B cell (primary cell): Measurements from ENCODE around the gene IL11. TPM values are rescaled to one million over a fixed set of nuclear protein-coding genes. Genes with fewer than 3 reads are reported as not detected.

Experiments used
- ATAC-seq: fragments of 200-7000 bp; cut with Tn5 transposase; one replicate; pipeline ENCODE4 v1.10.0; 2021; ENCODE audit warnings: low read depth, mild to moderate bottlenecking, moderate number of reproducible peaks, moderate library complexity
- CTCF ChIA-PET: fragments of 350-600 bp; sonication (Branson Sonifier 250); formaldehyde crosslinking; loops from one replicate; lab custom pipeline; 2021; ENCODE audit warnings: antibody characterized with exemption, inconsistent platforms; lab: Charles Lee
- POLR2A ChIA-PET: fragments of 350-600 bp; sonication (Branson Sonifier 250); formaldehyde crosslinking; loops from one replicate; lab custom pipeline; 2021; ENCODE audit warnings: antibody characterized with exemption; lab: Charles Lee
- DNase-seq: peaks from one replicate; pipeline ENCODE4 v3.0.0; 2013
- H2AFZ ChIP-seq: 2 replicates; pipeline ENCODE4 v1.6.1; 2012; ENCODE audit warnings: mild to moderate bottlenecking, low read depth, low read length; ENCODE audit not compliant: insufficient read depth, poor library complexity, severe bottlenecking
- H3K27ac ChIP-seq, 2 donors: 1 replicate in 1 of 2; 2 replicates in 1 of 2; pipeline ENCODE4 v1.5.1; 2012 to 2013; ENCODE audit warnings: low read length in 2 of 2, mild to moderate bottlenecking in 2 of 2, moderate library complexity in 1 of 2
- H3K27me3 ChIP-seq, 4 experiments: fragments of 200-600 bp in 1 of 4; sonication (generic) in 1 of 4; replicated peaks in 1 of 4; 1 replicate in 2 of 4; 2 replicates in 2 of 4; pipeline versions ENCODE4 v1.6.1 to v1.7.0; 2013 to 2016; ENCODE audit warnings: low read length in 3 of 4, mild to moderate bottlenecking in 2 of 4, mixed read lengths in 1 of 4, moderate library complexity in 1 of 4; ENCODE audit not compliant: insufficient read depth in 4 of 4, control insufficient read depth in 3 of 4; ENCODE audit errors: control extremely low read depth in 1 of 4
- H3K36me3 ChIP-seq, 2 experiments: replicated peaks in 1 of 2; 1 replicate in 1 of 2; 2 replicates in 1 of 2; pipeline versions ENCODE4 v1.6.1 to v1.7.1; 2013; ENCODE audit warnings: low read length in 1 of 2; ENCODE audit not compliant: insufficient read depth in 2 of 2, control insufficient read depth in 1 of 2; ENCODE audit errors: control extremely low read depth in 1 of 2, extremely low read depth in 1 of 2
- H3K4me1 ChIP-seq, 2 donors: fragments of 200-600 bp in 1 of 2; sonication (generic) in 1 of 2; 1 replicate in 1 of 2; 2 replicates in 1 of 2; pipeline versions ENCODE4 v1.5.1 to v1.6.1; 2013 to 2017; ENCODE audit warnings: low read length in 2 of 2; ENCODE audit not compliant: control insufficient read depth in 2 of 2, insufficient read depth in 2 of 2
- H3K4me2 ChIP-seq: replicated peaks from 2 replicates; pipeline ENCODE3; 2012; ENCODE audit warnings: mild to moderate bottlenecking, low read depth, low read length; ENCODE audit not compliant: poor library complexity, severe bottlenecking
- H3K4me3 ChIP-seq, 5 experiments: fragments of 200-600 bp in 1 of 5; sonication (generic) in 1 of 5; 1 replicate in 3 of 5; 2 replicates in 2 of 5; pipeline versions ENCODE4 v1.5.1 to v1.7.0; 2011 to 2016; ENCODE audit warnings: low read length in 4 of 5, mild to moderate bottlenecking in 4 of 5, low read depth in 2 of 5, control low read depth in 1 of 5, moderate library complexity in 1 of 5; ENCODE audit not compliant: insufficient read depth in 1 of 5; ENCODE audit errors: control extremely low read depth in 1 of 5, extremely low read depth in 1 of 5
- H3K79me2 ChIP-seq: fragments of 200-600 bp; sonication (generic); one replicate; pipeline ENCODE4 v1.6.0; 2016; ENCODE audit warnings: low read length; ENCODE audit not compliant: control insufficient read depth, insufficient read depth
- H3K9ac ChIP-seq: fragments of 200-600 bp; sonication (generic); 2 replicates; pipeline ENCODE4 v1.6.1; 2017; ENCODE audit warnings: mild to moderate bottlenecking, low read length, moderate library complexity
- H3K9me3 ChIP-seq, 3 donors: one replicate each; pipeline versions ENCODE4 v1.6.1 to v1.7.1; 2013; ENCODE audit warnings: low read length in 2 of 3; ENCODE audit not compliant: control insufficient read depth in 2 of 3, insufficient read depth in 1 of 3; ENCODE audit errors: control extremely low read depth in 1 of 3
- H4K20me1 ChIP-seq: 2 replicates; pipeline ENCODE4 v1.6.0; 2012; ENCODE audit warnings: mild to moderate bottlenecking, low read length; ENCODE audit not compliant: insufficient read depth, control insufficient read depth, poor library complexity, severe bottlenecking
- H3K27ac Mint-ChIP-seq: one replicate; pipeline ENCODE4 v1.8.0; 2021; ENCODE audit warnings: mixed read lengths
- H3K27me3 Mint-ChIP-seq: one replicate; pipeline ENCODE4 v1.8.0; 2021; ENCODE audit warnings: mixed read lengths
- H3K4me1 Mint-ChIP-seq: one replicate; pipeline ENCODE4 v1.8.0; 2021; ENCODE audit warnings: mixed read lengths
- H3K4me3 Mint-ChIP-seq: one replicate; pipeline ENCODE4 v1.8.0; 2021; ENCODE audit warnings: mixed read lengths
- H3K9me3 Mint-ChIP-seq: one replicate; pipeline ENCODE4 v1.8.0; 2022; ENCODE audit warnings: mixed read lengths; ENCODE audit not compliant: insufficient read depth
- EZH2 ChIP-seq: IDR thresholded peaks from 2 replicates; pipeline ENCODE4 v1.6.1; 2012; ENCODE audit warnings: borderline replicate concordance, low read depth, mild to moderate bottlenecking, moderate library complexity, low read length; ENCODE audit not compliant: insufficient read depth, poor library complexity, severe bottlenecking
- WGBS: methylation state at CpG from one replicate; pipeline ENCODE4 v1.1.5; 2013; ENCODE audit warnings: missing lambda C conversion rate; ENCODE audit not compliant: insufficient coverage; 5-methylcytosine and 5-hydroxymethylcytosine counted together
- intact Hi-C: fragments of 100-400 bp; cut with micrococcal nuclease; formaldehyde crosslinking; loops from one replicate; pipeline ENCODE4 v1.10.0; 2022
- polyA plus RNA-seq: library from polyadenylated mRNA; depleted of rRNA; stranded (reverse); fragments of >200 nt; gene quantifications from 2 replicates; pipeline ENCODE4 v1.2.3, GENCODE V29; 2012
- total RNA-seq, 2 donors: library from RNA; stranded (reverse); fragments of 120-200 nt in 1 of 2; gene quantifications; 1 replicate in 1 of 2; 2 replicates in 1 of 2; pipeline versions ENCODE4 v1.2.3 to v1.2.4, GENCODE V29; 2013 to 2022
- TF ChIP-seq, protein P1 (sequence below): fragments of 200-600 bp; IDR thresholded peaks from one replicate; pipeline ENCODE4 v1.8.0; 2022; ENCODE audit warnings: antibody characterized with exemption, mild to moderate bottlenecking

The IL11 gene
- total and polyA plus RNA-seq, 2 donors (not counting 1 experiment from before 2014, with no cell fraction given), result not detected

- ATAC-seq (no peak), DNase-seq (no peak)
- 87% methylated on average over 7 of the region's 8 CpGs for WGBS
- H2AFZ ChIP-seq, result no peak overlapping the region
- no peaks in the 10 kb centered on the region for H3K79me2 ChIP-seq
- TF ChIP-seq, protein P1, sequence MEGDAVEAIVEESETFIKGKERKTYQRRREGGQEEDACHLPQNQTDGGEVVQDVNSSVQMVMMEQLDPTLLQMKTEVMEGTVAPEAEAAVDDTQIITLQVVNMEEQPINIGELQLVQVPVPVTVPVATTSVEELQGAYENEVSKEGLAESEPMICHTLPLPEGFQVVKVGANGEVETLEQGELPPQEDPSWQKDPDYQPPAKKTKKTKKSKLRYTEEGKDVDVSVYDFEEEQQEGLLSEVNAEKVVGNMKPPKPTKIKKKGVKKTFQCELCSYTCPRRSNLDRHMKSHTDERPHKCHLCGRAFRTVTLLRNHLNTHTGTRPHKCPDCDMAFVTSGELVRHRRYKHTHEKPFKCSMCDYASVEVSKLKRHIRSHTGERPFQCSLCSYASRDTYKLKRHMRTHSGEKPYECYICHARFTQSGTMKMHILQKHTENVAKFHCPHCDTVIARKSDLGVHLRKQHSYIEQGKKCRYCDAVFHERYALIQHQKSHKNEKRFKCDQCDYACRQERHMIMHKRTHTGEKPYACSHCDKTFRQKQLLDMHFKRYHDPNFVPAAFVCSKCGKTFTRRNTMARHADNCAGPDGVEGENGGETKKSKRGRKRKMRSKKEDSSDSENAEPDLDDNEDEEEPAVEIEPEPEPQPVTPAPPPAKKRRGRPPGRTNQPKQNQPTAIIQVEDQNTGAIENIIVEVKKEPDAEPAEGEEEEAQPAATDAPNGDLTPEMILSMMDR, result no peak
- TF ChIP-seq EZH2, result no peak
- no peaks in the 10 kb centered on the region for H3K9me3 Mint-ChIP-seq
- no peak overlapping the region for H3K4me3 ChIP-seq
- no peak overlapping the region for H3K9ac ChIP-seq
- peaks cover 0 to 33% (median 12%) of the 10 kb centered on the region in 4 experiments for H3K27me3 ChIP-seq
- H3K4me3 Mint-ChIP-seq, result no peak overlapping the region
- H3K27ac Mint-ChIP-seq, result no peak overlapping the region
- H3K4me1 ChIP-seq, result peaks cover 14 to 15% of the 10 kb centered on the region in 2 donors
- no peaks in the 10 kb centered on the region for H3K36me3 ChIP-seq
- ChIA-PET CTCF (no interaction called here), POLR2A (no interaction called here)
- H3K4me1 Mint-ChIP-seq, result peaks cover 4% of the 10 kb centered on the region
- peaks cover 17% of the 10 kb centered on the region for H3K27me3 Mint-ChIP-seq
- H3K9me3 ChIP-seq, result peaks cover 0 to 13% (median 0%) of the 10 kb centered on the region in 3 donors
- intact Hi-C loops, result no loop called here
- H4K20me1 ChIP-seq, result no peaks in the 10 kb centered on the region
- no peak overlapping the region for H3K4me2 ChIP-seq
- H3K27ac ChIP-seq, result no peak overlapping the region
These were observed 5.0 kb downstream of the IL11 start for GRCh38 chr19:55365245-55365644.

- Histone ChIP-seq H3K27ac (no peak within 1 kb of the TSS), H3K4me1 (no peaks in the 10 kb centered on the region), H2AFZ (no peak within 1 kb of the TSS), H3K4me2 (no peak within 1 kb of the TSS), H3K9ac (no peak within 1 kb of the TSS), H3K36me3 (no peaks in the 10 kb centered on the region), H3K79me2 (no peaks in the 10 kb centered on the region), H4K20me1 (no peaks in the 10 kb centered on the region), H3K27me3 (peaks cover 0 to 14% (median 4%) of the 10 kb centered on the region in 4 experiments), H3K9me3 (no peaks in the 10 kb centered on the region), H3K4me3 (no peak within 1 kb of the TSS)
- intact Hi-C loops, result no loop called here
- POLR2A ChIA-PET, result no interaction called here
- DNase-seq (no peak), ATAC-seq (no peak)
- peaks cover 13% of the 10 kb centered on the region for H3K27me3 Mint-ChIP-seq
- CTCF ChIA-PET, result no interaction called here
- no peak within 1 kb of the TSS for H3K4me3 Mint-ChIP-seq
- no peaks in the 10 kb centered on the region for H3K4me1 Mint-ChIP-seq
- TF ChIP-seq EZH2, result no peak
- TF ChIP-seq, protein P1, result no peak
- no peak within 1 kb of the TSS for H3K27ac Mint-ChIP-seq
- no peaks in the 10 kb centered on the region for H3K9me3 Mint-ChIP-seq
- 93% methylated on average over 23 of the region's 27 CpGs for WGBS
These were observed 7.1 kb downstream of the IL11 start, which contains the start of gene GARIN5B for GRCh38 chr19:55362990-55363716. TSS of gene GARIN5B (minus strand) at chr19:55363260. CDS start at chr19:55363066, 194 bp downstream.
